ENCODE measurements around the gene SH2D7.

GRCh38 chr15:78104119-78104479, 11.7 kb downstream of the SH2D7 start:
- TF ChIP-seq, protein P1, sequence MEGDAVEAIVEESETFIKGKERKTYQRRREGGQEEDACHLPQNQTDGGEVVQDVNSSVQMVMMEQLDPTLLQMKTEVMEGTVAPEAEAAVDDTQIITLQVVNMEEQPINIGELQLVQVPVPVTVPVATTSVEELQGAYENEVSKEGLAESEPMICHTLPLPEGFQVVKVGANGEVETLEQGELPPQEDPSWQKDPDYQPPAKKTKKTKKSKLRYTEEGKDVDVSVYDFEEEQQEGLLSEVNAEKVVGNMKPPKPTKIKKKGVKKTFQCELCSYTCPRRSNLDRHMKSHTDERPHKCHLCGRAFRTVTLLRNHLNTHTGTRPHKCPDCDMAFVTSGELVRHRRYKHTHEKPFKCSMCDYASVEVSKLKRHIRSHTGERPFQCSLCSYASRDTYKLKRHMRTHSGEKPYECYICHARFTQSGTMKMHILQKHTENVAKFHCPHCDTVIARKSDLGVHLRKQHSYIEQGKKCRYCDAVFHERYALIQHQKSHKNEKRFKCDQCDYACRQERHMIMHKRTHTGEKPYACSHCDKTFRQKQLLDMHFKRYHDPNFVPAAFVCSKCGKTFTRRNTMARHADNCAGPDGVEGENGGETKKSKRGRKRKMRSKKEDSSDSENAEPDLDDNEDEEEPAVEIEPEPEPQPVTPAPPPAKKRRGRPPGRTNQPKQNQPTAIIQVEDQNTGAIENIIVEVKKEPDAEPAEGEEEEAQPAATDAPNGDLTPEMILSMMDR (IDR thresholded peaks at IDR 0.05), result no peak
- TF ChIP-seq, protein P2, sequence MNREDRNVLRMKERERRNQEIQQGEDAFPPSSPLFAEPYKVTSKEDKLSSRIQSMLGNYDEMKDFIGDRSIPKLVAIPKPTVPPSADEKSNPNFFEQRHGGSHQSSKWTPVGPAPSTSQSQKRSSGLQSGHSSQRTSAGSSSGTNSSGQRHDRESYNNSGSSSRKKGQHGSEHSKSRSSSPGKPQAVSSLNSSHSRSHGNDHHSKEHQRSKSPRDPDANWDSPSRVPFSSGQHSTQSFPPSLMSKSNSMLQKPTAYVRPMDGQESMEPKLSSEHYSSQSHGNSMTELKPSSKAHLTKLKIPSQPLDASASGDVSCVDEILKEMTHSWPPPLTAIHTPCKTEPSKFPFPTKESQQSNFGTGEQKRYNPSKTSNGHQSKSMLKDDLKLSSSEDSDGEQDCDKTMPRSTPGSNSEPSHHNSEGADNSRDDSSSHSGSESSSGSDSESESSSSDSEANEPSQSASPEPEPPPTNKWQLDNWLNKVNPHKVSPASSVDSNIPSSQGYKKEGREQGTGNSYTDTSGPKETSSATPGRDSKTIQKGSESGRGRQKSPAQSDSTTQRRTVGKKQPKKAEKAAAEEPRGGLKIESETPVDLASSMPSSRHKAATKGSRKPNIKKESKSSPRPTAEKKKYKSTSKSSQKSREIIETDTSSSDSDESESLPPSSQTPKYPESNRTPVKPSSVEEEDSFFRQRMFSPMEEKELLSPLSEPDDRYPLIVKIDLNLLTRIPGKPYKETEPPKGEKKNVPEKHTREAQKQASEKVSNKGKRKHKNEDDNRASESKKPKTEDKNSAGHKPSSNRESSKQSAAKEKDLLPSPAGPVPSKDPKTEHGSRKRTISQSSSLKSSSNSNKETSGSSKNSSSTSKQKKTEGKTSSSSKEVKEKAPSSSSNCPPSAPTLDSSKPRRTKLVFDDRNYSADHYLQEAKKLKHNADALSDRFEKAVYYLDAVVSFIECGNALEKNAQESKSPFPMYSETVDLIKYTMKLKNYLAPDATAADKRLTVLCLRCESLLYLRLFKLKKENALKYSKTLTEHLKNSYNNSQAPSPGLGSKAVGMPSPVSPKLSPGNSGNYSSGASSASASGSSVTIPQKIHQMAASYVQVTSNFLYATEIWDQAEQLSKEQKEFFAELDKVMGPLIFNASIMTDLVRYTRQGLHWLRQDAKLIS (CRISPR knock-in tag; IDR thresholded peaks at IDR 0.05; ENCODE audit: borderline replicate concordance), result no peak
- no peak for TF ChIP-seq RELA (CRISPR knock-in tag; IDR thresholded peaks at IDR 0.05; ENCODE audit: borderline replicate concordance)
- TF ChIP-seq, protein P3, sequence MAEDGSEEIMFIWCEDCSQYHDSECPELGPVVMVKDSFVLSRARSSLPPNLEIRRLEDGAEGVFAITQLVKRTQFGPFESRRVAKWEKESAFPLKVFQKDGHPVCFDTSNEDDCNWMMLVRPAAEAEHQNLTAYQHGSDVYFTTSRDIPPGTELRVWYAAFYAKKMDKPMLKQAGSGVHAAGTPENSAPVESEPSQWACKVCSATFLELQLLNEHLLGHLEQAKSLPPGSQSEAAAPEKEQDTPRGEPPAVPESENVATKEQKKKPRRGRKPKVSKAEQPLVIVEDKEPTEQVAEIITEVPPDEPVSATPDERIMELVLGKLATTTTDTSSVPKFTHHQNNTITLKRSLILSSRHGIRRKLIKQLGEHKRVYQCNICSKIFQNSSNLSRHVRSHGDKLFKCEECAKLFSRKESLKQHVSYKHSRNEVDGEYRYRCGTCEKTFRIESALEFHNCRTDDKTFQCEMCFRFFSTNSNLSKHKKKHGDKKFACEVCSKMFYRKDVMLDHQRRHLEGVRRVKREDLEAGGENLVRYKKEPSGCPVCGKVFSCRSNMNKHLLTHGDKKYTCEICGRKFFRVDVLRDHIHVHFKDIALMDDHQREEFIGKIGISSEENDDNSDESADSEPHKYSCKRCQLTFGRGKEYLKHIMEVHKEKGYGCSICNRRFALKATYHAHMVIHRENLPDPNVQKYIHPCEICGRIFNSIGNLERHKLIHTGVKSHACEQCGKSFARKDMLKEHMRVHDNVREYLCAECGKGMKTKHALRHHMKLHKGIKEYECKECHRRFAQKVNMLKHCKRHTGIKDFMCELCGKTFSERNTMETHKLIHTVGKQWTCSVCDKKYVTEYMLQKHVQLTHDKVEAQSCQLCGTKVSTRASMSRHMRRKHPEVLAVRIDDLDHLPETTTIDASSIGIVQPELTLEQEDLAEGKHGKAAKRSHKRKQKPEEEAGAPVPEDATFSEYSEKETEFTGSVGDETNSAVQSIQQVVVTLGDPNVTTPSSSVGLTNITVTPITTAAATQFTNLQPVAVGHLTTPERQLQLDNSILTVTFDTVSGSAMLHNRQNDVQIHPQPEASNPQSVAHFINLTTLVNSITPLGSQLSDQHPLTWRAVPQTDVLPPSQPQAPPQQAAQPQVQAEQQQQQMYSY (CRISPR knock-in tag; IDR thresholded peaks at IDR 0.05), result no peak
- TF ChIP-seq, protein P4, sequence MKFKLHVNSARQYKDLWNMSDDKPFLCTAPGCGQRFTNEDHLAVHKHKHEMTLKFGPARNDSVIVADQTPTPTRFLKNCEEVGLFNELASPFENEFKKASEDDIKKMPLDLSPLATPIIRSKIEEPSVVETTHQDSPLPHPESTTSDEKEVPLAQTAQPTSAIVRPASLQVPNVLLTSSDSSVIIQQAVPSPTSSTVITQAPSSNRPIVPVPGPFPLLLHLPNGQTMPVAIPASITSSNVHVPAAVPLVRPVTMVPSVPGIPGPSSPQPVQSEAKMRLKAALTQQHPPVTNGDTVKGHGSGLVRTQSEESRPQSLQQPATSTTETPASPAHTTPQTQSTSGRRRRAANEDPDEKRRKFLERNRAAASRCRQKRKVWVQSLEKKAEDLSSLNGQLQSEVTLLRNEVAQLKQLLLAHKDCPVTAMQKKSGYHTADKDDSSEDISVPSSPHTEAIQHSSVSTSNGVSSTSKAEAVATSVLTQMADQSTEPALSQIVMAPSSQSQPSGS (CRISPR knock-in tag; IDR thresholded peaks at IDR 0.05; ENCODE audit: borderline replicate concordance, low read depth), result no peak
- TF ChIP-seq ZNF512 (CRISPR knock-in tag; IDR thresholded peaks at IDR 0.05; ENCODE audit: borderline replicate concordance), result no peak
